ENCODE measurements around the gene URB1. TPM values are rescaled to one million over a fixed set of nuclear protein-coding genes. Genes with fewer than 3 reads are reported as not detected.

URB1 gene
- total and polyA plus RNA-seq, 2 of the 8 experiments (the other 6 are each of a cell fraction or from before 2014, with no cell fraction given) = 8.1 to 28.9 TPM

GRCh38 chr21:32336711-32337110 lies 56.1 kb downstream of the URB1 start:
- Histone ChIP-seq H3K56ac (replicated peaks; ENCODE audit: insufficient read length, low read depth, low read length) (no peak overlapping the region), H4K91ac (replicated peaks; ENCODE audit: insufficient read length, low read length) (no peak overlapping the region), H3K79me1 (ENCODE audit: low read depth, low read length) (no peaks in the 10 kb centered on the region; the same call in 1 of the 2 replicates), H3K4ac (replicated peaks; ENCODE audit: insufficient read length, low read depth, low read length) (no peak overlapping the region), H3K23me2 (ENCODE audit: low read depth, low read length) (no peaks in the 10 kb centered on the region), H3K9me3 (ENCODE audit: insufficient read depth in 2 of 2, low read depth in 1 of 2, low read length in 1 of 2) (no peaks in the 10 kb centered on the region), H2BK120ac (replicated peaks; ENCODE audit: low read depth, low read length) (no peak overlapping the region), H3K27me3 (replicated peaks in 1 of 4; ENCODE audit: control insufficient read depth in 3 of 4, extremely low read depth in 1 of 4, insufficient read depth in 3 of 4, low read length in 3 of 4) (no peaks in the 10 kb centered on the region), H2BK12ac (ENCODE audit: low read depth, low read length) (no peak overlapping the region), H3K4me3 (ENCODE audit: extremely low read depth in 1 of 4, insufficient read depth in 2 of 4, low read depth in 3 of 4, low read length in 4 of 4) (no peak overlapping the region), H3K27ac (ENCODE audit: low read depth, low read length) (no peak overlapping the region), H3K18ac (ENCODE audit: extremely low read depth, low read length) (no peak overlapping the region), H3K9ac (replicated peaks in 1 of 4; ENCODE audit: extremely low read depth in 1 of 4, low read depth in 3 of 4, low read length in 3 of 4) (no peak overlapping the region), H3K36me3 (ENCODE audit: control insufficient read depth in 2 of 4, insufficient read depth in 4 of 4, low read length in 3 of 4) (peaks cover 16 to 66% (median 44%) of the 10 kb centered on the region in 4 experiments), H2BK5ac (ENCODE audit: low read depth, low read length) (no peak overlapping the region), H4K8ac (ENCODE audit: extremely low read depth, insufficient read depth, low read length) (no peak overlapping the region; the same call in 1 of the 2 replicates), H2AFZ (ENCODE audit: low read length) (no peak overlapping the region), H2AK5ac (ENCODE audit: low read depth, low read length) (no peak overlapping the region), H3K4me1 (replicated peaks in 1 of 4; ENCODE audit: control insufficient read depth in 3 of 4, insufficient read depth in 4 of 4, low read length in 3 of 4) (peaks cover 0 to 14% (median 4%) of the 10 kb centered on the region in 4 experiments; a peak in 3 of 7 replicates), H2BK15ac (ENCODE audit: low read length) (no peak overlapping the region), H3K23ac (ENCODE audit: insufficient read length) (no peak overlapping the region), H3K4me2 (ENCODE audit: insufficient read depth in 1 of 2, low read depth in 2 of 2, low read length in 2 of 2) (no peak overlapping the region), H4K5ac (ENCODE audit: insufficient read length, low read depth, low read length) (no peak overlapping the region), H3K79me2 (ENCODE audit: control insufficient read depth in 1 of 2, insufficient read depth in 2 of 2, low read length in 2 of 2) (0 out of 4 replicates have a peak, but pooled peaks cover 0 to 3% of the 10 kb centered on the region in 2 experiments), H3K14ac (ENCODE audit: insufficient read length) (no peak overlapping the region), H4K20me1 (replicated peaks in 1 of 2; ENCODE audit: control insufficient read depth in 1 of 2, insufficient read depth in 2 of 2, low read length in 2 of 2) (peaks cover 0 to 6% of the 10 kb centered on the region in 2 experiments), H2BK20ac (ENCODE audit: low read length) (no peak overlapping the region)
- DNase-seq (ENCODE audit: low read depth in 1 of 2, low spot score in 2 of 2) = no peak
- no peak for FAIRE-seq
- CTCF ChIA-PET (ENCODE audit: partially characterized antibody) = interaction anchor here (0.6 to 1.7 kb wide), 3 partner anchors 11 to 31 kb away, joined by 3 to 5 read pairs (median 3); no protein-coding TSS in a partner anchor
- WGBS, 2 experiments (ENCODE audit: extremely low coverage in 1 of 2, insufficient coverage in 1 of 2, insufficient read length in 1 of 2, insufficient replicate concordance in 2 of 2, low coverage in 1 of 2, low lambda C conversion rate in 2 of 2, missing lambda C conversion rate in 1 of 2) = 67% methylated on average over 1 of the region's 1 CpG; no CpG with 5 or more reads in 1 of the 2 experiments
- POLR2A ChIA-PET (ENCODE audit: partially characterized antibody) = interaction anchor here (0.6 to 1.1 kb wide), 2 partner anchors 14 to 194 kb away, joined by 3 to 4 read pairs; no protein-coding TSS in a partner anchor
- TF ChIP-seq BACH1 (IDR thresholded peaks at IDR 0.05; ENCODE audit: low read length) (no peak), KDM5A (IDR thresholded peaks at IDR 0.05; ENCODE audit: low read length) (no peak), GTF2F1 (IDR thresholded peaks at IDR 0.05; ENCODE audit: borderline replicate concordance, low read depth, low read length) (no peak), BRCA1 (IDR thresholded peaks at IDR 0.05; ENCODE audit: low read depth, low read length) (no peak), EP300 (IDR thresholded peaks at IDR 0.05; ENCODE audit: borderline replicate concordance in 1 of 2, low read depth in 2 of 2, low read length in 2 of 2) (no peak), PHF8 (conservative IDR thresholded peaks at IDR 0.05; ENCODE audit: low read depth, low read length) (no peak), RAD21 (IDR thresholded peaks at IDR 0.05 in 1 of 2, conservative IDR thresholded peaks at IDR 0.05 in 1 of 2; ENCODE audit: low read depth in 2 of 2, low read length in 2 of 2) (no peak), TBP (IDR thresholded peaks at IDR 0.05; ENCODE audit: low read depth, low read length) (no peak), RBBP5 (IDR thresholded peaks at IDR 0.05; ENCODE audit: borderline replicate concordance, low read depth, low read length) (no peak), SIRT6 (IDR thresholded peaks at IDR 0.05; ENCODE audit: low read length) (no peak), HDAC6 (IDR thresholded peaks at IDR 0.05; ENCODE audit: low read depth, low read length) (no peak)
- TF ChIP-seq, protein P1, sequence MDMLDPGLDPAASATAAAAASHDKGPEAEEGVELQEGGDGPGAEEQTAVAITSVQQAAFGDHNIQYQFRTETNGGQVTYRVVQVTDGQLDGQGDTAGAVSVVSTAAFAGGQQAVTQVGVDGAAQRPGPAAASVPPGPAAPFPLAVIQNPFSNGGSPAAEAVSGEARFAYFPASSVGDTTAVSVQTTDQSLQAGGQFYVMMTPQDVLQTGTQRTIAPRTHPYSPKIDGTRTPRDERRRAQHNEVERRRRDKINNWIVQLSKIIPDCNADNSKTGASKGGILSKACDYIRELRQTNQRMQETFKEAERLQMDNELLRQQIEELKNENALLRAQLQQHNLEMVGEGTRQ (IDR thresholded peaks at IDR 0.05; ENCODE audit: low read length) = no peak
